NCI-H2196 treated with DMSO at 0.1 percent for 48 hours (cell line): ENCODE results near the gene AXDND1.
"Not testable (repeated sequence)": the region's sequence is repeated elsewhere in the genome, so short reads cannot be mapped to it uniquely, and the experiment has no call there.

Experiments
- DNase-seq: peaks from one replicate; lab custom pipeline; 2025; ENCODE audit not compliant: unreplicated experiment; lab: John Stamatoyannopoulos, UW

AXDND1 gene

DNA sequence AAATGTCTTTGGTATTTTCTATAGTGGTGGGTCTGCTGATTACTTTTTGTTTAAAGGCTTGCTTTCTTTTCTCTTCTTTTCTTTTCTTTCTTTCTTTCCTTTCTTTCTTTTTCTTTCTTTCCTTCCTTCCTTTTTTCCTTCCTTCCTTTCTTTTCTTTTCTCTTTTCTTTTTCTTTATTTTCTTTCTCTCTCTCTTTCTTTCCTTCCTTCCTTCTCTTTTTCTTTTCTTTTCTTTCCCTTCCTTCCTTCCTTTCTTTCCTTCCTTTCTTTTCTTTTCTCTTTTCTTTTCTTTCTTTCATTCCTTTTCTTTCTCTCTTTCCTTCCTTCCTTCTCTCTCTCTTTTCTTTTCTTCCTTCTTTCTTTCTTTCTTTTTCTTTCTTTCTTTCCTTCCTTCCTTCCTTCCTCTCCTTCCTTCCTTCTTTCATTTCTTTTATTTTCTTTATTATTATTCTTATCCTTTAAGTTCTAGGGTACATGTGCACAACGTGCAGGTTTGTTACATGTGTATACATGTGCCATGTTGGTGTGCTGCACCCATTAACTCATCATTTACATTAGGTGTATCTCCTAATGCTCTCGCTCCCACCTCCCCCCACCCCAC is 93.9 kb downstream of the AXDND1 start:
- not testable (repeated sequence) for DNase-seq

DNA sequence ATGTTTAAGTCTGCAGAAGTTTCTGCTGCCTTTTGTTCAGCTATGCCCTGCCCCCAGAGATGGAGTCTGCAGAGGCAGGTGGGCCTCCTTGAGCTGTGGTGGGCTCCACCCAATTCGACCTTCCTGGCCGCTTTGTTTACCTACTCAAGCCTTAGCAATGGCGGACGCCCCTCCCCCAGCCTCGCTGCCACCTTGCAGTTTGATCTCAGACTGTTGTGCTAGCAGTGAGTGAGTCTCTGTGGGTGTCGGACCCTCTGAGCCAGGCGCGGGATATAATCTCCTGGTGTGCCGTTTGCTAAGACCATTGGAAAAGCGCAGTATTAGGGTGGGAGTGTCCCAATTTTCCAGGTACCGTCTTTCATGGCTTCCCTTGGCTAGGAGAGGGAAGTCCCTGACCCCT is 99.9 kb downstream of the AXDND1 start:
- not testable (repeated sequence) for DNase-seq

DNA sequence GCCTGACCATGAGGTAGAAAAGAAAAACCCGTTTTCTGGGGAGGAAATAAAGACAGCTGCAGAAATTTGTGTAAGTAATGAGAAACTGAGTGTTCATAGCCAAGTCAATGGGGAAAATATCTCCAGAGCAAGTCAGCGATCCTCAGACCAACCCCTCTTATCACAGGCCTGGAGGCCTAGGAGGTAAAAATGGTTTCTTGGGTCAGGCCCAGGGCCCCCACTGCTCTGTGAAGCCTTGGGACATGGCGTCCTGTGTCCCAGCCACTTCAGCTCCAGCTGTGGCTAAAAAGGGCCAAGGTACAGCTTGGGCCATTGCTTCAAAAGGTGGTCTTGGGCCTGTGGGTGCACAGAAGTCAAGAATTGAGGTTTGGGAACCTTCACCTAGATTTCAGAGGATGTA is 108.9 kb downstream of the AXDND1 start:
- no peak for DNase-seq

DNA sequence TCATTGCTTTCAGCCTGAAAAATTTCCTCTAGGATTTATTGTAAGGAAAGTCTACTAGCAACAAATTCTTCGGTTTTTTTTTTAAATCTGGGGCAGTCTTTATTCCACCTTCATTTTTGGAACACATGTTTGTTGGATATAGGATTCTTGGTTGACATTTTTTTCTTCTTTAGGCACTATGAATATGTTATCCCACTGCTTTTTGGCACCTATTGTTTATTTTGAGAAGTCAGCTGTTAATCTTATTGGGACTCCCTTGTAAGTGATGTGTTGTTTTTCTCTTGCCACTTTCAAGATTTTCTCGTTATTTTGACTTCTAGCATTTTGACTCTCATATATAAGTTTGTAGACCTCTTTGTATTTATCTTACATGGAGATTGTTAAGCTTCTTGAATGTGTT is 110.7 kb downstream of the AXDND1 start:
- DNase-seq = no peak

DNA sequence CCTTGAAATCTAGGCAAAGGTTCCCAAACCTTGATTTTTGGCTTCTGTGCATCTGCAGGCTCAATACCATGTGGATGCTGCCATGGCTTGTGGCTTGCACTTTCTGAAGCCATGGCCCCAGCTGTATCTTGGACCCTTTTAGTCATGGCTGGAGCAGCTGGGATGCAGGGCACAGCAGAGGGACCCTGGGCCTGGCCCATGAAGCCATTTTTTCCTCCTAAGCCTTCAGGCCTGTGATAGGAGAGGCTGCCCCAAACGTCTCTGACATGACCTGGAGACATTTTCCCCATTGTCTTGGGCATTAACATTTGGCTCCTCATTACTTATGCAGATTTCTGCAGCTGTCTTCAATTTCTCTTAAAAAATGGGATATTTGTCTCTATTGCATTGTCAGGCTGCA is 112.6 kb downstream of the AXDND1 start:
- no peak for DNase-seq

DNA sequence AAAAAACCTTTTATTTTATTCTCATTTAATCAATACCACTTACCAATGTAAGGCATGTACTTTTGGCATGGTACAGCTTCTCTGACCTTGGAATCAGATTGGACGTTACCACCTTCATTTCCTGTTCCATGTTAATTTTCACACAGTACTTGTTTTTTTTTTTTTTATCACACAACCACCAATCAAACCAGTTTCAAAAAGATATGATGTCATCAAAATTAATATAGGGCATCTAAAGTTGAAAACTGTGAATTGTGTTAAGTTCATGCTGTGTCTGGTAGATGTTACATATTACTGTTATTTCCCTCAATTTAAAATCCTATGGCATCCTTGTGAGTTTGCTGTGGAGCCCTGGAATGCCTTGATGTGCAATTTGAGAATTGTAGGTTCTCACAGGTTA is 124.8 kb downstream of the AXDND1 start:
- no peak for DNase-seq

DNA sequence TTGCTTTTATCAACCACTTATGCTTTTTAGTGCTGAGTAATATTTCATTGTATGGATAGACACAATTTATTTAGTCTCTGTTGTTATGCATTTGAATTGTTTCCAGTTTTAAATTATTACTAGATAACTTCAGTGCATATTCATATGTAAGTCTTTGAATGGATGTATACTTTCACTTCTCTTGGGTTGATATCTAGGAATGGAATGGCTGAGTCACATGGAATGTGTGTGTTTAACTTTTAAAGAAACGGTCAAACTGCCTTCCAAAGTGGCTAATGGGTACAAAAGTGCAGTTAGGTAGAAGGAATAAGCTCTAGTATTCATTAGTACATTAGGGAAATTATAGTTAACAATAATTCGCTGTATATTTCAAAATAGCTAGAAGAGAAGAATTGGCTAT is 127.6 kb downstream of the AXDND1 start:
- no peak for DNase-seq

DNA sequence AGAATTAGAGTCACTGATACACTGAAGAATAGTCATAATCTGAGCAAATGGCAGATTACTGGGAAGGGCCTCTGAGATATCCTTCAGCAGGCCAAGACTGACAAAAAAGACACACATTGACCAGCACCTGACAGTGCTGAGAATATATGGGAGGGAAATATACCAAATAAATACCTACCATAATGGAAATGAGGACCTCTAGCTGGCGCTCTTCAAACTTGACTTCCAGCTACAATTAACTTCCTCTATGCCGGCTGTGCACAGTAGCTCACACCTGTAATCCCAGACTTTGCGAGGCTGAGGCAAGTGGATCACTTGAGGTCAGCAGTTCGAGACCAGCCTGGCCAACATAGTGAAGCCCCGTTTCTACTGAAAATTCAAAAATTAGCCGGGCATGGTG is 140.4 kb downstream of the AXDND1 start:
- no peak for DNase-seq

DNA sequence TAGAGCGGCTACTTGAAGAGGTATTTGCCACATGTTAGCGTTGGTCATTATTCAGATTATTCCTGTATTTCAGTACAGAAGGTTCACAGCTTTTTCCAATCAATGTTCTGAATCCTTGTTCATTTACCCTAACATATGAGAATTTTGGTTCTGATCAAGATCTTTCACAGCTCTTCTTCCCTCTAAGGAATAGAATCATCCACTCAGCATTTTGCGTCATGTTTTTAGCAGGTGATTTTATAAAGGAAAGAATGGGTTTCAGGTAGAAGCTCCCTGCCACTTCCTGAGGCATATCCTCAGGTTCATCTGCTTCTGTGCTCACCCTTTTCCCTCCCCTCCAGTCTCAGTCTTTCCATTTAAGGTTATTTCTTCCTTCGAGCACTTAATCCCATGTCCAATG is 143.6 kb downstream of the AXDND1 start:
- no peak for DNase-seq

DNA sequence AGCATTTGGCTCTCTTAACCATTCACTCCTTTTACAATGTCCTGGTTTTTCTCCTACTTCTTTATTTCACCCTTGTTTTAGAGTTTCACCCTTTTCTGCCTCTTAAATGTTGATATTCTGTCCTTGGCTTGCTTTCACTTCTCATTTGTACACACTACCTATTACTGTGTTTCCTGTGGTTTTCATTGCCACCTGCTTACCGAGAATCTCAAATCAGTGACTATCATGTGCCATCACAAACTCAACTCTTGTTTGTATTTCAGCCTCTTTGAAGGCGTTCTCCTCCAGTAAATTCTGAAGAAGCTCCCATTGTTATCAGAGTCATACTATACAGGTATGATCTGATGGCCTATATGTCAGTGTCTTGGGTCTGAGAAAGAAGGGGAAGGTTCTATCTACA is 144.3 kb downstream of the AXDND1 start:
- DNase-seq = no peak

DNA sequence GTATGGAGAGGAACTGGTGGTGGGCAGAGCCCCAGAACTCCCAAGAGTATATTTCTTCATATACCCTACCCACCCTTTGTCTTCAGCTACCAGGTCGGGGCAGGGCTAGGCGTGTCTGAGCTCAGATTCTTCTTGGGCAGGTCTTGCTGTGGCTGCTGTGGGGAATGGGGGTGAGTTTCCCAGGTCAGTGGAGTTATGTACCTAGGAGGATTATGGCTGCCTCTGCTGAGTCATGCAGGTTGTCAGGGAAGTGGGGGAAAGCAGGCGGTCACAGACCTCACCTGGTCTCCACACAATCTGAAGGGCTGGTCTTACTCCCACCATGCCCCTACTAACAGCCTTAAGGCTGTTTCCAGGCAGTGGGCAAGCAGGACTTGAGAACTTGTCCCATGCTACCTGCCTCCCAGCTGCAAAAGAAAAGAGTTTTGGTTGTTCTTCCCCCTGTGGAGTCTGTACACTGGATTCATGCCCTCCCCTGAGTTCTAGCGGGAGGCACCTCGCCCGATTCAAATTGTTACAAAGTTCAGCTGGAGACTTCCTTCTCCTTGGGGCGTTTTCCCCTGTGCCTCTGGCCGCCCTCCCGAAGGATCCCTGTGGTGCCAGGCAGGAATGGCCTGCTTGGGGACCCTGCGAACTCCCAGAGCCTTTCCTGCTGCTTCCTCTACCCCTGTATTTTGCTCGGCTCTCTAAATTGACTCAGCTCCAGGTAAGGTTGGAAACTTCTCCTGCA is 151.4 kb downstream of the AXDND1 start:
- no peak for DNase-seq

DNA sequence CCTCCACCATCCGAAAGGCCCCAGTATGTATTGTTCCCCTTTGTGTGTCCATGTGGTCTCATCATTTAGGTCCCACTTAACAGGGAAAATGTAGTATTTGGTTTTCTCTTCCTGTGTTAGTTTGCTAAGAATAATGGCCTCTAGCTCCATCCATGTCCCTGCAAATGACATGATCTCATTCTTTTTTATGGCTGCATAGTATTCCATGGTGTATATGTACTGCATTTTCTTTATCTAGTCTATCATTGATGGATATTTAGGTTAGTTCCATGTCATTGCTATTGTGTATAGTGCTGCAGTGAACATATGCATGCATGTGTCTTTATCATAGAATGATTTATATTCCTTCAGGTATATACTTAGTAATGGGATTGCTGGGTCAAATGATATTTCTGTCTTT is 152.8 kb downstream of the AXDND1 start:
- DNase-seq = not testable (repeated sequence)

DNA sequence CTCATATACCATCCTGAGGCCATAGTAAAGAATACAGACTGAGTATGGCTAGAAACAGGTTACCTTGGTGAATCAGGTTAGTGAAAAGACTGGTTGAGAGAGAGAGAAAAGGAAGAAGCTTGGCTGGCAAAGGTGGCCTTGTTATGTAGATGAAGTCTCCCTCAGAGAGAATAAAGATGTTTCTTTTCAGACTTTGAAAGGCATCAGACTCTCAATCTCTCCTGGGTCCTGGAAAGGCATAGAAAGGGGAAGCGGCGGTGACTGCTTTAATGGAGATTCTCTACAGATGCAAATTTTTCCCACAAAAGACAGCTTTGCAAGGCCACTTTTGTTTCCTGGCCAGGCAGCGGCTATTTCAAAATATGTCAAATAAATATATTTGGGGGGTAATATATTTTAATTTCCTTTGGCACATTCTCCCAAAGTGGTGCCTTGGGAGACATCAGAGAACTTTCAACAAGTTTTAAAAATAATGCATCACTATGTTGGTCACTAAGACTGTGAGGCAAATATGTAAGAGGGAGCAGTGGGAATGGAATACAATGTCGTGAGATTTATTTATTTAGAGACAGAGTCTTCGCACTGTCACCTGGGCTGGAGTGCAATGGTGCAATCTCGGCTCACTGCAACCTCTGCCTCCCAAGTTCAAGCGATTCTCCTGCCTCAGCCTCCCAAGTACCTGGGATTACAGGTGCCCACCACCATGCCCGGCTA is 163.9 kb downstream of the AXDND1 start:
- no peak for DNase-seq

DNA sequence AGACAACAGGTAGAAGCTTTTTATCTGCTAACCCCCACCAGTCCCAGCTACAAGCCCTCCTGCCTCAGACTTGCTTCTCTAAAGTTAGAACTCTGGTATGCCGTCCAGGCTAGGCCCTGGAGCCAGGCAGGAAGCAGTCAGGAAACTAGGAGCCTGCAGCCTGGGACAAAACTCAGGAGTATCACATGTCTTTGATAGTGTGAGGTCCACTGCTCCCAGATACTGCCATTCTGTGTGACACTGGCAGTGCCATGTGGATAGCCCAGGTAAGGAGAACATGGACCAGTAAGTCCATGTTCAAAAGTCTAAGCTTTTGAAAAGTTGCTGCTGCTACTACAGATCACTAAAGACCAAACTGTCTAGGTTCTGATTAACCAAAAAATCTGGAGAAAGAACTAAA is 164.6 kb downstream of the AXDND1 start:
- DNase-seq = no peak

DNA sequence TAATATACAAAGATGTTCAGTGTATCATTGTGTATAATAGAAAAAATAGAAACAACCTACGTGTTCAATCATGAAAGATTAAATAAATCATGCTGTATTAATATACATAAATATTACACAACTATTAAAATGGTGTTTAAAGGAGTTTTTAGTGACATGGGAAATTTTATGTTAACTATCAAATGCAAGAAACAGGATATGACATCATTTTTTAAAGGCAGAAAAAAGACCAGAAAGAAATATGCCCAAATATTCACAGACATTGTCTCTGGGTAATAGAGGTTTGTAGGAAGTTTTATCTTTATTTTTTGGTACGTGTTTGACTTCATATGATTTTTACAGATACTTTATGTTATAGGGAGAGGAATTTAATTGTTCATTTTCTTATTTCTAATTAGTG is 176.0 kb downstream of the AXDND1 start:
- DNase-seq = no peak

DNA sequence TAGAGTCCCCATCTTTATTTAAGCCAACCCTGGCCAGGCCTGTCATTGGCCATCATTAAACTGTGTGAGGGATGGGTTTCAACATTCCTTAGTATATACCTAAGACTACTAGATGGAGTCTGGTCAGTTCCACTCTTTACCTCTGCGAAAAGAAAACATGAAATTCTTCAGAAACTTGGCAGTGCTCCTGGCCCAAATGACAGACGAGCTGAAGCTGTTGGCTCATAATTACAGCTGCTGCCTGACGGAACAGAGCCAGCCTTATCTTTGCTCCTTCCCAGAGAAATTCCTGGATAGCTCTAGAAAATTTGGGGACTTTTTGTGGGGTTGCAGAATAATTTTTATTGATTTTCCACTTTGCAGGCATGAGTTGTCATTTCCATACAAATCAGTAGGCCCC is 179.6 kb downstream of the AXDND1 start:
- DNase-seq = no peak

DNA sequence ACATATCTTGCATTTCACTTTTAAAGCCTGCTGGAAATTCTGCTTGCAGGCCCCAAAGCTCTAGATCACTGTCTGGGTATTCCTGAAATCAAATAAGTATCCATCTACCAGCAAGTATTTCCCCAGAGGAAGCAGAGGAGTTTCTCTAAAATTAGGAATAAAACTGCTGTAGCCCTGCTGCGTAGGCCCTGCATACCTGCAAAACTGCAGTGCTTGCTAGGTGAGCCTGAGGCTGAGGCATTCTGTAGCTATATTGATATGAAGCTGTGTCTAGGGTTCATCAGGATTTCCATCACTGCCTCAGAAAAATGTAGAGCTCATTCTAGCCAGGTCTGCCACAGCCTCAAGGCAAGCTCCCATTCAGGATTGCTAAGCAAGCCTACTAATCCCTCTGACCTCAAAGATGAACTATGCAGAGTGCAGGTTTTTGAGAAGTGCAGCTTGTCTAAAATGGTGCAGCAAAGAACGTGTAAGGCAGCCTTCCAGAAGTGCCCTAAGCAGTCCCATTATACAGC is 181.3 kb downstream of the AXDND1 start:
- no peak for DNase-seq

DNA sequence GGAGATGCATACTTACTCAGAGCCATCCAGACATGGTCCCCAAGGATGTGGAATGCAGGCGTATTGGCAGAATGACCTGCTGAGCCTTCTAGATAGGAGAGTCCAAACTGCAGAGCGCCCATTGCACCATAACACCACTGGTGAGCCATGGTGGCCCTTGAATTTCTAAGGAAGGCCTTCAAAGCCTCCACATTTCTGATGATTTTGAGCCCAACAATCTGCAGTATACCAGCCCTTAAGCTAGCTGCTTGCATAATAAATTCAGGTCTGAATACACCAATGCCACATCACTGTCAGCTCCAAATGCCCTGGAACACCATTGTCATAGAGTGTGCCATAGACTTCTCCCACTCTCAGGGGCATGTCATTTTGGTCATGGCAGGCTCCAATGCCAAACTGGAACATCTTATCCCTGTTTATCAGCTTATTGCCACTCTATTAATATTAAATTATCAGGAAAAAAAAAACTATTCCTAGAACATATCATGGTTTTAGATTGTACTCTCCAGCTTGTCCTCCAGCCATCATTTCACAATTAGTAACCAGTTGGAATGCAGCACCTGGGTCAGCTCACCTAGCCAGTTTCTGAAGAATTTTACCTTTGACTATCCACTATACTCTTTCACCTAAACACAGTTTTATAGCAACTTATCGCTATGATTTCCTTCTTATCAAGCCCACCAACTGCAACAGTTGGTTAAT is 183.0 kb downstream of the AXDND1 start:
- no peak for DNase-seq

DNA sequence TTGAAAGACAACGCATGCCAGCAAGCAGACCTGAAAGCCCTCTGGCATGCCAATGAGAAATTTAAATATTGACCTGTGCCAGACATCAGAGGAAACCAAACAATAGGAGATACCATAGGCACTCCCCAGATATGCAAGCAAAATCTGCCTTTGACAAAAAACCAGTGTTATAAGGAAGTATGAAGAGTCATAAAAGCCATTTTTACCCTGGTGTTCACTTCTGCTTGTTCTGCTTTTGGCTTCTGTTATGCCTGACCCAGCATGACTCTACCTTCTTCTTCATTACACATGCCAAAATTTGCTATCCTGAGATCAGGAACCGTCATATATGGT is 183.6 kb downstream of the AXDND1 start:
- no peak for DNase-seq

DNA sequence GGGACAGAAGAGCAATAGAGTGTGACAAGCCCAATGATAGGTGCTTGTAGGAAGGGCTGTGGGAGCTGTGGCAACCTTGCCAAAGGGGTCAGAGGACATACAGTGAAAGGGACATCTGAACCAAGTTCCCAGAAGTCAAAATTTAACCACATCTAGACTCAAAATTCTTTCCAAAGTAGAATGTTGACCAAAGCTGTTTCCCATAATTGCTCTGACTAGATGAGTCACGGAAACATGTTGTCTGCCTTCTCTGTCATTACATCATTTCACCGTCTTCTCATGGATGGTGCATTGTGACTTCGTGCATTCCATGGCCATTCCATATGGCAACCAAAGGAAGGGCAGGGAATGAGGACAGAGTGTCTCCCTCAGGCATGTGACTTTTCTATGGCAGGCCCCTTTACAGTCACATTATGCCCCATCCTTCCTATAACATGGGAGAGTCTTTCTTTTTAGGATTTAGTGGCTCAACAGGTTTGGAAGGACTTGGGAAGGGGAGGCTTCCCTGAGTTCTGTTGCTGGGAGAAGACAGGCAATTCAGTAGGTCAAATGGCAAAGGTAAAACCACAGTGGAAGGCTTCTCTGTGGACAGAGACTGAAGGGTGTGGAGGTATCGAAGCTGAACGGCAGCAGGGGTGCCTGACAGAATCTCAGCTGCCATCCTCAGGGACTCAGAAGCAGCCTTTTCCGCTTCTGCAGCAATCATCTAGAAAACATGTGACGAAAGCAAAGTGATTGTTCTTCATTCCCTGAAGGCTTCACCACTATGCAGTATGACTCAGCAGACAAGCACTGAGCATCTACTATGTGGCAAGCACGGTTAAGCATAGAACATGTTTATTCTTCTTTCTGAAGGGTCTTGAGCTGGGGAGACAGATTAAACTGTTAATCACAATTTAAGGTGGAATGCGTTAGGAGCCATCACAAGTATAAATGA is 185.2 kb downstream of the AXDND1 start:
- DNase-seq = no peak

DNA sequence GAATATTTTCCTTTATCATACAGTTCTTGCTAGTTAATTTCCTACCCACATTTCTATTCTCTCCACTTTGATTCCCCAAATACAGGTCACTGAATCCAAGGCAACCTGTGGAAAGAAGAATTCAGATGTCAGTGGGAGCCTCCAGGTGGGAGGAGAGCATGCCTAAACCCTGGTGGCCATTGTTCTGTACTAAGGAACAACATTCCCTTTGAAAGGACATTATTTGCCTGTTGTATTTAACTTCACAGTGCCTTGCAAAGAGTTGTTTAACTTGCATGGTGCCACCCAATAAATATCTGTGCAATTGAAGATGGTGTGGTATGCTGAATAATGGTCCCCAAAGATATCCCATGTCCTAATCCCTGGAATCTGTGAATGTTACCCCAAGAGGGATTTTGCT is 188.7 kb downstream of the AXDND1 start:
- DNase-seq = no peak
